Measurements from ENCODE around the gene TCF25. TPM values are rescaled to one million over a fixed set of nuclear protein-coding genes. Genes with fewer than 3 reads are reported as not detected.

TCF25 gene
- total RNA-seq, 2 donors from 2014 or later = 141 to 302 TPM

DNA sequence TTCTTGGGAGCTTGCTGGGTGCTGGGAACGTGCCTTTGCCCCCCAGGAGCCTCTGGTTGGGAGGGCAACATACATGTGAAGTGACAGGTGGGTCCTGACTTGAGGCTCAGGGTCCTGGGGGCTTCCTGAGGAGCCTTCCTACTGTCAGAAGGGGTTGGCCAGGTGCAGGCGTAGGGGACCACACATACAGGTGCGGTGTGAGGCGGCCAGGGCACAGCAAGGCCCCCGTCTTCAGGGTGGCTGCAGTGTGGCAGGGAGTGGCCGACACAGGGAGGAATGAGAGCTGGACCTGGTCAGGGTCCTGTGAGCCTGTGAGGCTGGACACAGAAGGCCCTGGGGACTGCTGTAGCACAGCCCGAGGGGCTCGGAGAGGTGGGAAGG, 10.6 kb downstream of the TCF25 start:
- intact Hi-C loops (cut with DNase I) = no loop called here
- Histone ChIP-seq H3K9me3 (no peaks in the 10 kb centered on the region), H3K4me3 (no peak overlapping the region), H3K27ac (no peak overlapping the region), H3K36me3 (peaks cover 10 to 37% of the 10 kb centered on the region in 2 donors), H3K4me1 (replicated peaks) (no peaks in the 10 kb centered on the region), H3K27me3 (replicated peaks; ENCODE audit: insufficient read depth) (no peaks in the 10 kb centered on the region)
- DNase-seq (ENCODE audit: low spot score) = no peak
- WGBS = 96% methylated on average over 8 of the region's 8 CpGs
- no peak for TF ChIP-seq POLR2A (IDR thresholded peaks at IDR 0.05)
- TF ChIP-seq POLR2AphosphoS5 (IDR thresholded peaks at IDR 0.05) = no peak
- TF ChIP-seq CTCF (IDR thresholded peaks at IDR 0.05) = no peak

GRCh38 chr16:89887243-89887642, 13.9 kb downstream of the TCF25 start:
- H3K36me3 ChIP-seq = peaks cover 13 to 50% of the 10 kb centered on the region in 2 donors
- 94% methylated on average over 14 of the region's 14 CpGs for WGBS
- TF ChIP-seq POLR2A (IDR thresholded peaks at IDR 0.05) = no peak
- no peak for TF ChIP-seq POLR2AphosphoS5 (IDR thresholded peaks at IDR 0.05)
- no peak for TF ChIP-seq CTCF (IDR thresholded peaks at IDR 0.05)

DNA sequence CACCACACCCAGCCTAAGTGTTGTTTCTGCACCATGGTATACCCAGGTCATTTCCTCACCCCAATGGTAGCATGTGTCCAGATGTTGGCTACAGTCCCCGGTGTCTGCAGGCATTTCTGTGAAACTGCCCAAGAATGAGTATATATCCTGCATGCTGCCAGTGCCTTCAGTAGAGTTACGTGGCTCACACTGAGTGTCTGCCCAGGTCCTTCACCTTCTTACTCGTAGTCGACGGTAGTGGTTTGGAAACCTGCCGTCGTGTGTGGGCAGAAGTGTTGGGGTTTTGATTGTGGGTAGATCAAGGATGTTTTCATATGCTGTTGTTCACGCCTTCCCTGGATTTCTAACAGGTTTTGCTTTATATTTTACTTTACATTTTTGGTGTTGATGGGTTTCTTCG, 16.8 kb downstream of the TCF25 start:
- no peak for TF ChIP-seq CTCF (IDR thresholded peaks at IDR 0.05)
- no peak for TF ChIP-seq POLR2A (IDR thresholded peaks at IDR 0.05)
- no peak for TF ChIP-seq POLR2AphosphoS5 (IDR thresholded peaks at IDR 0.05)

More at GRCh38 chr16:89887243-89887642, 13.9 kb downstream of the TCF25 start:
- Histone ChIP-seq H3K4me1 (replicated peaks) (no peaks in the 10 kb centered on the region), H3K27me3 (replicated peaks; ENCODE audit: insufficient read depth) (no peaks in the 10 kb centered on the region), H3K9me3 (no peaks in the 10 kb centered on the region), H3K27ac (no peak overlapping the region), H3K4me3 (no peak overlapping the region)
- no peak for DNase-seq (ENCODE audit: low spot score)
- intact Hi-C loops (cut with DNase I) = no loop called here

GRCh38 chr16:89890886-89891657, 17.7 kb downstream of the TCF25 start:
- TF ChIP-seq CTCF (IDR thresholded peaks at IDR 0.05) = no peak
- no peak for TF ChIP-seq POLR2AphosphoS5 (IDR thresholded peaks at IDR 0.05)
- TF ChIP-seq POLR2A (IDR thresholded peaks at IDR 0.05) = no peak
- no peak overlapping the region for H3K4me3 ChIP-seq
- H3K27me3 ChIP-seq (replicated peaks; ENCODE audit: insufficient read depth) = no peaks in the 10 kb centered on the region
- no peak for DNase-seq (ENCODE audit: low spot score)
- WGBS = 90% methylated on average over 13 of the region's 16 CpGs
- peaks cover 16 to 58% of the 10 kb centered on the region in 2 donors for H3K36me3 ChIP-seq
- no peak overlapping the region for H3K27ac ChIP-seq
- no peaks in the 10 kb centered on the region for H3K9me3 ChIP-seq
- H3K4me1 ChIP-seq (replicated peaks) = no peaks in the 10 kb centered on the region
- intact Hi-C loops (cut with DNase I) = no loop called here

More for the DNA sequence above, 16.8 kb downstream of the TCF25 start:
- Histone ChIP-seq H3K27me3 (replicated peaks; ENCODE audit: insufficient read depth) (no peaks in the 10 kb centered on the region), H3K9me3 (no peaks in the 10 kb centered on the region), H3K36me3 (peaks cover 16 to 51% of the 10 kb centered on the region in 2 donors), H3K4me1 (replicated peaks) (no peaks in the 10 kb centered on the region), H3K4me3 (no peak overlapping the region), H3K27ac (no peak overlapping the region)
- WGBS = 92% methylated on average over 9 of the region's 9 CpGs
- intact Hi-C loops (cut with DNase I) = no loop called here
- DNase-seq (ENCODE audit: low spot score) = no peak
